Hepatocyte (in vitro differentiated cells): ENCODE data around the gene ATP4A.

Source experiments
- EZH2 ChIP-seq: fragments of 200-600 bp; sonication (generic); IDR thresholded peaks from 2 replicates; pipeline ENCODE4 v1.6.1; 2016; ENCODE audit warnings: antibody characterized with exemption, mild to moderate bottlenecking, borderline replicate concordance
- TF ChIP-seq, protein P1 (sequence below): fragments of 200-600 bp; sonication (generic); IDR thresholded peaks from 2 replicates; pipeline ENCODE4 v1.5.1; 2016; ENCODE audit warnings: antibody characterized with exemption, mild to moderate bottlenecking; ENCODE audit not compliant: poor library complexity

- TF ChIP-seq, protein P1, sequence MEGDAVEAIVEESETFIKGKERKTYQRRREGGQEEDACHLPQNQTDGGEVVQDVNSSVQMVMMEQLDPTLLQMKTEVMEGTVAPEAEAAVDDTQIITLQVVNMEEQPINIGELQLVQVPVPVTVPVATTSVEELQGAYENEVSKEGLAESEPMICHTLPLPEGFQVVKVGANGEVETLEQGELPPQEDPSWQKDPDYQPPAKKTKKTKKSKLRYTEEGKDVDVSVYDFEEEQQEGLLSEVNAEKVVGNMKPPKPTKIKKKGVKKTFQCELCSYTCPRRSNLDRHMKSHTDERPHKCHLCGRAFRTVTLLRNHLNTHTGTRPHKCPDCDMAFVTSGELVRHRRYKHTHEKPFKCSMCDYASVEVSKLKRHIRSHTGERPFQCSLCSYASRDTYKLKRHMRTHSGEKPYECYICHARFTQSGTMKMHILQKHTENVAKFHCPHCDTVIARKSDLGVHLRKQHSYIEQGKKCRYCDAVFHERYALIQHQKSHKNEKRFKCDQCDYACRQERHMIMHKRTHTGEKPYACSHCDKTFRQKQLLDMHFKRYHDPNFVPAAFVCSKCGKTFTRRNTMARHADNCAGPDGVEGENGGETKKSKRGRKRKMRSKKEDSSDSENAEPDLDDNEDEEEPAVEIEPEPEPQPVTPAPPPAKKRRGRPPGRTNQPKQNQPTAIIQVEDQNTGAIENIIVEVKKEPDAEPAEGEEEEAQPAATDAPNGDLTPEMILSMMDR: no peak
- TF ChIP-seq EZH2: no peak
Measured at GRCh38 chr19:35554076-35554475, 9.4 kb downstream of the ATP4A start.
